Measurements from ENCODE around the gene ALX4. TPM values are rescaled to one million over a fixed set of nuclear protein-coding genes. Genes with fewer than 3 reads are reported as not detected.

Gene ALX4
- total RNA-seq, 1 donor from 2014 or later: not detected

DNA sequence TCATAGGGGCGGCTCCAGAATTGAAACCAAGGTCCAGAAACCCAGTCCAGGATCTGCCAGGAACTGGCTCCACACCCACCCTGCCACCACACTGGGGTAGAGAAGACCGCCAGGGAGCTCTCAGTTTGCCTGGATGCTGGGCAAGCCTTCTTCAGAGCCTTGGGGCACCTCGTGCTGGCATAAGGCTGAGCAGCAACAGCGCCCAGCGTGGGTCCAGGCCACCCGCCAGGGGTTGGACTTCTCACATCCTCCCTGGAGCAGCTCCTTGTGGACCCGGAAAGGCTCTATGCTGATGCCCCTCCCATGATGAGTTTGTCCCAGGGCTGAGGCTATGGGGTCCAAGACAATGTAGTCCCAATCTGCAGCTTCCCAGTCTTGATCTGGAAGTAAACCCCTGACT lies 29.7 kb downstream of the ALX4 start:
- ChIA-PET CTCF (no interaction called here), POLR2A (no interaction called here)
- ATAC-seq (ENCODE audit: low read depth) (no peak), DNase-seq (no peak)
- H3K4me1 Mint-ChIP-seq: no peaks in the 10 kb centered on the region
- peaks cover 11% of the 10 kb centered on the region for H3K27me3 Mint-ChIP-seq
- no peak overlapping the region for H3K27ac Mint-ChIP-seq
- intact Hi-C loops (cut with micrococcal nuclease): loop anchor here (10.0 kb wide), 1 partner anchor 185 kb away; the partner anchor contains the start of gene EXT2
- TF ChIP-seq, protein P1, sequence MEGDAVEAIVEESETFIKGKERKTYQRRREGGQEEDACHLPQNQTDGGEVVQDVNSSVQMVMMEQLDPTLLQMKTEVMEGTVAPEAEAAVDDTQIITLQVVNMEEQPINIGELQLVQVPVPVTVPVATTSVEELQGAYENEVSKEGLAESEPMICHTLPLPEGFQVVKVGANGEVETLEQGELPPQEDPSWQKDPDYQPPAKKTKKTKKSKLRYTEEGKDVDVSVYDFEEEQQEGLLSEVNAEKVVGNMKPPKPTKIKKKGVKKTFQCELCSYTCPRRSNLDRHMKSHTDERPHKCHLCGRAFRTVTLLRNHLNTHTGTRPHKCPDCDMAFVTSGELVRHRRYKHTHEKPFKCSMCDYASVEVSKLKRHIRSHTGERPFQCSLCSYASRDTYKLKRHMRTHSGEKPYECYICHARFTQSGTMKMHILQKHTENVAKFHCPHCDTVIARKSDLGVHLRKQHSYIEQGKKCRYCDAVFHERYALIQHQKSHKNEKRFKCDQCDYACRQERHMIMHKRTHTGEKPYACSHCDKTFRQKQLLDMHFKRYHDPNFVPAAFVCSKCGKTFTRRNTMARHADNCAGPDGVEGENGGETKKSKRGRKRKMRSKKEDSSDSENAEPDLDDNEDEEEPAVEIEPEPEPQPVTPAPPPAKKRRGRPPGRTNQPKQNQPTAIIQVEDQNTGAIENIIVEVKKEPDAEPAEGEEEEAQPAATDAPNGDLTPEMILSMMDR (IDR thresholded peaks at IDR 0.05): no peak
- H3K4me3 Mint-ChIP-seq: no peak overlapping the region
- H3K36me3 Mint-ChIP-seq (ENCODE audit: low read depth): no peaks in the 10 kb centered on the region
- H3K9me3 Mint-ChIP-seq: no peaks in the 10 kb centered on the region

DNA sequence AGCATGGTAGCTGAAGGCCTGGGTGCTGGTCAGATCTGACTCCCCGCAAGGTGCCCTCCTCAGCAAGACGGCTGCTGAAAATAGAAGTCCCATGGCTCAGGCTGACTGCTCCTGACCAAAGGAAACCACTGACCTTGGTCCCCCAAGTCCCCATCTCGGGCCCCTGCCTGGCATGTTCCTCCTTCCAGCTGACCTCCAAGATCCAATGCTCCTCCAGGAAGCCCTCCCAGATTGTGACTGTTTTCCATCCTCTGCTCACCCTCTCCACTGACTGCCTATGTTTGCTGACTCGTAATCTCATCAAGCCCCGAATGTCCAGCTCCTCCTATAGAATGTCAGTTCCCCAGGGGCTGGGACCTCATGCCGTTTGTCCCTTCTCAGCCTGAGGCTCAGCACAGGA lies 30.5 kb downstream of the ALX4 start:
- intact Hi-C loops (cut with micrococcal nuclease): no loop called here
- no peak overlapping the region for H3K4me3 Mint-ChIP-seq
- TF ChIP-seq, protein P1 (IDR thresholded peaks at IDR 0.05): no peak
- no peak overlapping the region for H3K27ac Mint-ChIP-seq
- CTCF ChIA-PET: no interaction called here
- H3K9me3 Mint-ChIP-seq: no peaks in the 10 kb centered on the region
- no peaks in the 10 kb centered on the region for H3K4me1 Mint-ChIP-seq
- no peaks in the 10 kb centered on the region for H3K36me3 Mint-ChIP-seq (ENCODE audit: low read depth)
- DNase-seq (no peak), ATAC-seq (ENCODE audit: low read depth) (no peak)
- peaks cover 11% of the 10 kb centered on the region for H3K27me3 Mint-ChIP-seq
- POLR2A ChIA-PET: no interaction called here

DNA sequence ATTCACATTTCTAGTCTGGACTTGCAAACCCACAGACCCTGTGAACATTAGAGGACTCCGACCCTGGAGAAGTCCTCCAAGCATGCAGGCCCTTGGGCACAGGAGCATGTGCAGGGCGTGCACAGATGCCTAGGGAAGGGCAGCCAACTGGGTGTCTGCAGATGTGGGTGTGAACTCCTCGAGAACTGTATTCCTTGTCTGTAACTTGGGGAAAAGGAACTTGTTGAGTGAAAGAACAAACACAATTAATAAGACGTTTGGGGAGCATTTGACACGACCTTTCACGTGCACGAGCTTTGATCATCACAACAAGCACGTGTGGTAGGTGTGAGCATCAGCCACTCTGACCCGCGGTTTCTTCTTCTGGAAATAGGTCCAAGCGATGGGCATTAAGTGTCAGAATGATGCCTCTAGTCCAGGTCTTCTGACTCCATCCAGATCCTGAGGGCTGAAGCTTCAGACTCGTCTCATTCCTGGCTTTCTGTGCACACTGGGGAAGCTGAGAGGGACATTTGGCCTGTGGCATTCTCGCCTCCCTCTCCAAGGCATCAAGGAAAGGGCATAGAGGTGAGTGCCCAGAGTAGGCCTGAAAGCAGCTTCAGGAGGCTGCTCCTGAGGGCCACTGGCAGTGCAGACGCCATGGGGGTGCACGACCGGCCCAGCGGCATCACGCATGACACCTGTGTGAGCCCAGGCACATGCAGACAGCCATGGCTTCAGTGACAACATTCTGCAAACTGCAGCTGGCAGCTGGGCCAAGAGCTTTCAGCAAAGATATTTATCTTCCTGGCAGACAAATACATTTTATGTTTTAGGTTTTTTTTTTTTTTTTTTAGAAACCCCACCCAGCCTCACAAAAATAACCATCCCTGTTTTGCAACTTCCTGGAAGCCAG lies 32.5 kb downstream of the ALX4 start:
- no peak overlapping the region for H3K27ac Mint-ChIP-seq
- CTCF ChIA-PET: interaction anchor here (1.6 kb wide), 1 partner anchor 9 kb away, joined by 6 read pairs; no protein-coding TSS in a partner anchor
- ATAC-seq (ENCODE audit: low read depth) (no peak), DNase-seq (no peak)
- H3K4me1 Mint-ChIP-seq: no peaks in the 10 kb centered on the region
- POLR2A ChIA-PET: no interaction called here
- intact Hi-C loops (cut with micrococcal nuclease): no loop called here
- H3K27me3 Mint-ChIP-seq: peaks cover 9% of the 10 kb centered on the region
- H3K36me3 Mint-ChIP-seq (ENCODE audit: low read depth): no peaks in the 10 kb centered on the region
- no peaks in the 10 kb centered on the region for H3K9me3 Mint-ChIP-seq
- TF ChIP-seq, protein P1 (IDR thresholded peaks at IDR 0.05): no peak
- no peak overlapping the region for H3K4me3 Mint-ChIP-seq

- ATAC-seq (ENCODE audit: low read depth) (no peak), DNase-seq (no peak)
- intact Hi-C loops (cut with micrococcal nuclease): no loop called here
- Mint-ChIP-seq H3K9me3 (no peaks in the 10 kb centered on the region), H3K27me3 (peaks cover 7% of the 10 kb centered on the region), H3K27ac (no peak overlapping the region), H3K36me3 (ENCODE audit: low read depth) (no peaks in the 10 kb centered on the region), H3K4me1 (no peaks in the 10 kb centered on the region), H3K4me3 (no peak overlapping the region)
- TF ChIP-seq, protein P1 (IDR thresholded peaks at IDR 0.05): no peak
- ChIA-PET CTCF (no interaction called here), POLR2A (no interaction called here)
These were observed 33.9 kb downstream of the ALX4 start for GRCh38 chr11:44275961-44276550.

DNA sequence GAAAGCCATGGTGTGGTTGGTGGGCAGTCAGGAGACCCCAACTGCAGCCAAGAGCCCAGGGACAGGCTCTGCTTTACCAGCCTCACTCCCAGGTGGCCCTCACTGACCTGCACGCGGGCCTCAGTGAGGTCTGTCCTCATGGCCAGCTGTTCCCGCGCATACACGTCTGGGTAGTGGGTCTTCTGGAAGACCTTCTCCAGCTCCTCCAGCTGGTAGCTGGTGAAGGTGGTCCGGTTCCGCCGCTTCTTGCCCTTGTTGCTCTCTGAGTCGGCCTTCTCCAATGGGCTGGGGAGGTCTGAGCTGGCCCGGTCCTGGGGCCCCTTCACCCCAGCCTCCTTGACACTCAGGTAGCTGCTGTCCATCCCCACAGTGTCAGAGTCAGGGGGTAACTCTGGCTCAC lies 34.7 kb downstream of the ALX4 start:
- Mint-ChIP-seq H3K4me3 (no peak overlapping the region), H3K9me3 (no peaks in the 10 kb centered on the region)

More for the DNA sequence above, 34.7 kb downstream of the ALX4 start:
- no peaks in the 10 kb centered on the region for H3K4me1 Mint-ChIP-seq
- ATAC-seq (ENCODE audit: low read depth): no peak
- no peak for DNase-seq
- TF ChIP-seq, protein P1 (IDR thresholded peaks at IDR 0.05): no peak
- intact Hi-C loops (cut with micrococcal nuclease): no loop called here
- POLR2A ChIA-PET: no interaction called here
- peaks cover 6% of the 10 kb centered on the region for H3K27me3 Mint-ChIP-seq
- no peaks in the 10 kb centered on the region for H3K36me3 Mint-ChIP-seq (ENCODE audit: low read depth)
- CTCF ChIA-PET: no interaction called here
- H3K27ac Mint-ChIP-seq: no peak overlapping the region

All from activated B cell treated with CpG ODN at 0.5 μM for 24 hours (primary cell).